ENCODE data around the gene GXYLT2. TPM values are rescaled to one million over a fixed set of nuclear protein-coding genes. Genes with fewer than 3 reads are reported as not detected.

Gene GXYLT2
- total RNA-seq, result under 1 TPM in 1 of 2 donors, not detected in 1; 0.08 TPM

- peaks cover 0 to 5% of the 10 kb centered on the region in 2 donors for H3K36me3 Mint-ChIP-seq
- ATAC-seq (peak; percentile 63 to 85), DNase-seq (ENCODE audit: low spot score in 2 of 2) (peak in 1 of 2 donors; percentile 39)
- no peaks in the 10 kb centered on the region for H3K9me3 Mint-ChIP-seq
- no peak within 1 kb of the TSS for H3K27ac Mint-ChIP-seq
These were observed at the start of gene GXYLT2 for GRCh38 chr3:72887705-72888545. Gene GXYLT2, plus strand, starts transcription at chr3:72888046. Its CDS starts 188 bp downstream, at chr3:72888234.

- Mint-ChIP-seq H3K36me3 (peaks cover 20 to 44% of the 10 kb centered on the region in 2 donors), H3K9me3 (no peaks in the 10 kb centered on the region), H3K27ac (no peak overlapping the region)
- ATAC-seq (no peak), DNase-seq (ENCODE audit: low spot score in 2 of 2) (no peak)
These were observed 48.8 kb upstream of the GXYLT2 start for GRCh38 chr3:72839057-72839456.

- ATAC-seq (peak in 1 of 2 donors; percentile 39), DNase-seq (ENCODE audit: low spot score in 2 of 2) (no peak)
- peaks cover 25 to 41% of the 10 kb centered on the region in 2 donors for H3K36me3 Mint-ChIP-seq
These were observed 43.3 kb upstream of the GXYLT2 start for GRCh38 chr3:72844436-72844993.

GRCh38 chr3:72846166-72846565 lies 41.7 kb upstream of the GXYLT2 start:
- peaks cover 23 to 33% of the 10 kb centered on the region in 2 donors for H3K36me3 Mint-ChIP-seq
- DNase-seq (ENCODE audit: low spot score in 2 of 2), result no peak
- H3K27ac Mint-ChIP-seq, result no peak overlapping the region
- no peaks in the 10 kb centered on the region for H3K9me3 Mint-ChIP-seq
- no peak for ATAC-seq

More at GRCh38 chr3:72844436-72844993, 43.3 kb upstream of the GXYLT2 start:
- Mint-ChIP-seq H3K27ac (peak overlapping the region in 1 of 2 donors; percentile 61), H3K9me3 (no peaks in the 10 kb centered on the region)

- ATAC-seq (no peak), DNase-seq (ENCODE audit: low spot score in 2 of 2) (no peak)
- peak overlapping the region; percentile 89 to 96 for H3K27ac Mint-ChIP-seq
- H3K36me3 Mint-ChIP-seq, result peaks cover 19 to 22% of the 10 kb centered on the region in 2 donors
- H3K9me3 Mint-ChIP-seq, result no peaks in the 10 kb centered on the region
These were observed 40.6 kb upstream of the GXYLT2 start for GRCh38 chr3:72847282-72847681.

GRCh38 chr3:72847751-72848702 lies 39.8 kb upstream of the GXYLT2 start, which contains the start of gene SHQ1:
Gene SHQ1, minus strand, starts transcription at chr3:72848445. Its CDS starts 105 bp downstream, at chr3:72848340.
- DNase-seq (ENCODE audit: low spot score in 2 of 2), result peak; percentile 94 to 95
- Mint-ChIP-seq H3K27ac (peak within 1 kb of the TSS; percentile 89 to 96), H3K36me3 (peaks cover 19 to 22% of the 10 kb centered on the region in 2 donors), H3K9me3 (no peaks in the 10 kb centered on the region)
- ATAC-seq, result peak; percentile 94

GRCh38 chr3:72848703-72849081 lies 39.2 kb upstream of the GXYLT2 start:
- Mint-ChIP-seq H3K9me3 (no peaks in the 10 kb centered on the region), H3K36me3 (peaks cover 15 to 19% of the 10 kb centered on the region in 2 donors), H3K27ac (peak overlapping the region; percentile 89 to 96)
- DNase-seq (ENCODE audit: low spot score in 2 of 2) (no peak), ATAC-seq (peak; percentile 63 to 67)

GRCh38 chr3:72855001-72855400 lies 32.8 kb upstream of the GXYLT2 start:
- no peak for DNase-seq (ENCODE audit: low spot score in 2 of 2)
- H3K36me3 Mint-ChIP-seq, result no peaks in the 10 kb centered on the region
- H3K27ac Mint-ChIP-seq, result no peak overlapping the region
- no peaks in the 10 kb centered on the region for H3K9me3 Mint-ChIP-seq
- ATAC-seq, result no peak

GRCh38 chr3:72860053-72860452 lies 27.8 kb upstream of the GXYLT2 start:
- Mint-ChIP-seq H3K27ac (no peak overlapping the region), H3K36me3 (no peaks in the 10 kb centered on the region), H3K9me3 (no peaks in the 10 kb centered on the region)
- no peak for DNase-seq (ENCODE audit: low spot score in 2 of 2)
- ATAC-seq, result no peak

- DNase-seq (ENCODE audit: low spot score in 2 of 2) (no peak), ATAC-seq (no peak)
- Mint-ChIP-seq H3K9me3 (no peaks in the 10 kb centered on the region), H3K27ac (no peak overlapping the region), H3K36me3 (no peaks in the 10 kb centered on the region)
These were observed 27.0 kb upstream of the GXYLT2 start for GRCh38 chr3:72860846-72861245.

GRCh38 chr3:72862314-72863090 lies 25.3 kb upstream of the GXYLT2 start:
- ATAC-seq (no peak), DNase-seq (ENCODE audit: low spot score in 2 of 2) (no peak)
- Mint-ChIP-seq H3K36me3 (no peaks in the 10 kb centered on the region), H3K9me3 (no peaks in the 10 kb centered on the region), H3K27ac (no peak overlapping the region)

- Mint-ChIP-seq H3K9me3 (no peaks in the 10 kb centered on the region), H3K36me3 (no peaks in the 10 kb centered on the region), H3K27ac (no peak overlapping the region)
- ATAC-seq (no peak), DNase-seq (ENCODE audit: low spot score in 2 of 2) (no peak)
These were observed 15.7 kb upstream of the GXYLT2 start for GRCh38 chr3:72872183-72872582.

- H3K27ac Mint-ChIP-seq, result no peak overlapping the region
- peaks cover 0 to 5% of the 10 kb centered on the region in 2 donors for H3K36me3 Mint-ChIP-seq
- no peak for ATAC-seq
- H3K9me3 Mint-ChIP-seq, result no peaks in the 10 kb centered on the region
- DNase-seq (ENCODE audit: low spot score in 2 of 2), result no peak
These were observed 522 bp upstream of the GXYLT2 start for GRCh38 chr3:72887343-72887704.

- H3K9me3 Mint-ChIP-seq, result no peaks in the 10 kb centered on the region
- no peak for ATAC-seq
- H3K36me3 Mint-ChIP-seq, result peaks cover 0 to 5% of the 10 kb centered on the region in 2 donors
- DNase-seq (ENCODE audit: low spot score in 2 of 2), result no peak
- H3K27ac Mint-ChIP-seq, result no peak overlapping the region
These were observed 882 bp downstream of the GXYLT2 start for GRCh38 chr3:72888546-72889309.

Measured in activated naive CD4-positive, alpha-beta T cell treated with anti-CD3 and anti-CD28 coated beads, Interleukin-2, amount 50 U/mL, for 72 hours (primary cell).